Measurements from ENCODE around the gene LY86. TPM values are rescaled to one million over a fixed set of nuclear protein-coding genes. Genes with fewer than 3 reads are reported as not detected.
A peak's percentile ranks its signal among the peaks of the same experiment; 100 is the strongest.

LY86 gene
- total RNA-seq, 1 donor from 2014 or later: not detected

DNA sequence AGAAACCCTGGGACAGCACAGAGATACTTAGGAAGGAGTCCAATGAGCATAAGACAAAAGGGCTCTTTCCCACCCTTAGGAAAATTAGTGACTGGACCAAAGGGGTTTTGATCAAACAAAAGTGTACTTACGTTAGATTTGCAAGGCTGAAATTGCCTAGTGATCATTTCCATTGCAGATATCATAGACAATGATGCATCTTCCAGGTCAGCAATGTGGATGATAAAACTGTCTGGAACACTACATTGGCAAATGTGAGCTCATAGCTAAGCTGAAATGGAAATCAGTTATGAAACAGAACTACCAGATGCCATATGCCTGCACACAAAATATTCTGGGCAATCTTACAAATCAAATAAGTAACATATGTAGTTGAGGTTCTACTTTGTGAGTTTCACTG, 34.0 kb downstream of the LY86 start:
- DNase-seq (ENCODE audit: low read depth in 2 of 2): no peak

- DNase-seq (ENCODE audit: low read depth in 2 of 2): no peak
These were observed 35.0 kb downstream of the LY86 start for GRCh38 chr6:6623553-6623952.

GRCh38 chr6:6624269-6624990, 35.9 kb downstream of the LY86 start:
- DNase-seq (ENCODE audit: low read depth in 2 of 2): no peak

DNA sequence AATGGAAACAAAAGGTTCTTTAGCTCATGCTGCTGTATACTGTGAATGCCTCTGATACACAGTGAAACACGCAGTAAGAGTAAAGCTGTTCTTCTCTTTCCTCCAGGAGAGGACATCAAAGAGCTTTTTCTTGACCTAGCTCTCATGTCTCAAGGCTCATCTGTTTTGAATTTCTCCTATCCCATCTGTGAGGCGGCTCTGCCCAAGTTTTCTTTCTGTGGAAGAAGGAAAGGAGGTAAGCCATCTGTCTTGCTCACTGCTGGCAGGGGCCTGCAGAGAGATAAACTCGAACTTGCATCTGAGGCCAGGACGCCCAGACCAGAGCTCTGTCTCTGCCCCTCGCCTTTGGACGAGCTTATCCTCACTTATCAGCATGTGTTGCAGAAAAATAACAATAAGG, 37.7 kb downstream of the LY86 start:
- no peak for DNase-seq (ENCODE audit: low read depth in 2 of 2)

DNA sequence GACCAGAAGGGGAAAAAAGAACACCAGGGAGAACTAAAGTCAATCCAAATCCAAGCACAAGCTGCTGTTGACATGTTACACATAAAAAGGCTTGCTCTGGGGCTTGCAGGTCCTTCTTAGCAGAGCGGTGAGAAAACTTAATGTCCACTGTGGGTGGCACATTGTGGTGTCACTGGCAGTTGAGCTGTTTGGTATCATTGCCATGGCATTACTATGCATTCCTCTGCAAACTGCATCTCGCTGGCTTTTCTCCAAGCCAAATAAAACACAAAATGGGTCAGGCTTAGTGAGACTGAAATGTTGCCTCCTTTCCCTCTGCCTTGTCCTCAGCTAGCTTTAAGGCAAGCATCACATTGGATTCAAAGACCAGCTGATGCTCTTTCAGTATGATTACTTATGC, 40.9 kb downstream of the LY86 start:
- peak in 1 of 2 donors; percentile 2 for DNase-seq (ENCODE audit: low read depth in 2 of 2)

DNA sequence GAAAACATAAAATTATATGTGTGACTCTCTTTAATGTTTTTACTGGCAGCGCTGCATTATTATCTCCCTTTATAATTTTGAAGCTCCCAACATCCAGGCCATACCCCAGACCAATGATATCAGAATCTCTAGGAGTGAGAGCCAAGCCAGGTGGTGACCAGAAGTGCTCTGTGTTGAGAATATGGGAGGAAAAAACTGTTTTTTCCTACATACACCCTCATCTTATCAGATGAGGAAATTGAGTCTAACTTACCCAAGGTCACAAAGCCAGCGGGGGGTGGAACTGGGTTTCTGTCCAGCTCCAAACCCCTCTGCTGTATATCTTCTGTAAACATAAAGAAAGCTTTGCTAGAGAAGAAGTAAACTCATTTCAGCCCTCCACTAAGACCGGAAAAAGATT, 42.5 kb downstream of the LY86 start:
- no peak for DNase-seq (ENCODE audit: low read depth in 2 of 2)

- no peak for DNase-seq (ENCODE audit: low read depth in 2 of 2)
These were observed 43.2 kb downstream of the LY86 start for GRCh38 chr6:6631534-6632276.

DNA sequence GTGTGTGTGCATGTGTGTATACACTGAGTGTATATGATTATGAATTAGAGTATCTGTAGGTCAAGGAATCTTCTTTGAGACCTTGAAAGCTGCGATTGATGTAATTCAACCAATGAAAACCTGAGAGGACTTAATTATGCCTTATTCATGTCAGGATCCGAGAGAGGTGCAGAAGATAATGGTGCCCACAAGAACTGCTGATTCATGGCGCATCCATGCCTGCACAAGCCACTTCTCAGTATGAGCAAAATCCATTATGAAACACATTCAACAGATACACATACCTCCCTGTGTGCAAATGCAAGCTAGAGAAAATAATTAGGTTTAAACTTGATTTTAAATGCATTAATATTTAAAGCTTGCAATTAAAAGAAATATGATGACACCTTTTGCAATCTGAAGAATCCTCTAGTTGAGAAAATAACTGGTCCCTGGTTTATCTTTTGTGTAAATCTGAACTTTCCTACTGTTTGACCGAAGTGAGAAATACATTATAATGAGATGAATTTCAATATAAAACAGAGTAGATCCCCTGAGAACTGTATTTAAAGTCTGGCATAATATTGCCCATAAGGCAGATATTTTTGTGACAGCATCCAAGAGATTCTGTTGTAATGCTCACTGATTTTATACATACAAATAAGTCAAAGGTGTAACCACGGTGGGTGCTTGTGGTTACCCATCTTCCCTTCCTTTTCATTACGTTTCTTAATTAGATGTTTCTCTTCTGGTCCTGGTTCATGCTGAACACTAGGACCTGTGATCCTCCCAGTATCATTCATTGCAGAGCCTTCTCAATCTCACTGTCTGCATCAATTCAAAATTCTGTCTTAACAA, 45.6 kb downstream of the LY86 start:
- DNase-seq (ENCODE audit: low read depth in 2 of 2): no peak

DNA sequence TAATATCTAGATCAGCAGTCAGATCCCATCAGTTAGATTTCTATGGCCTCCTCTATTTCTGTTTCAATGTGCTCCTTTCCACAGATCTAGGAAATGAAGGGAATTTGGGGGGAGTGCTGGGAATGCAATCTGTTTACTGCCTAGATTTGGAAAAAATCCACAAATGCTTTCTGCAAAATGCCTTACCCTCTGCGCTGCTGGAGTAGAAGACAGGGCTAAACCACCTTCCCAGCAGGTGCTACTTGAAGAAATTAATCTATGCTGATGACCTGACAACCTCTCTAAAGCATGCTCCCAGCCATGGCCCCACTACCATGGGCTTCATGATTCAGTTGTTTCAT, 46.2 kb downstream of the LY86 start:
- no peak for DNase-seq (ENCODE audit: low read depth in 2 of 2)

DNA sequence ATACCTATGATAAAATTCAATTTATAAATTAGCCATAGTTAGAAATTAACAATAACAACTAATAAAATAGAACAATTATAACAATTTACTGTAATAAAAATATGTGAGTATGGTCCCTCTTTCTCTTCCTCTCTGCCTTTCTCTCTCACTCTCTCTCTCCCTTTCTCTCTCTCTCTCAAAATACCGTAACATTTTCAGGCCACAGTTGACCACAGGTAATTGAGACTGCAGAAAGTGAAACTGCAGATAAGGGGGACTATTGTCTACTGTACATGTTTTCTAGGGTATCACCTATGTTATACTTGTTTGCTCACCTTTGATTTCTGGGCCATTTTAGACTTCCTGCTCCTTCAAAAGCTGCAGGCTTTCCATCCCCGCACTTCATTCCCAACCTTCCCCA, 46.8 kb downstream of the LY86 start:
- no peak for DNase-seq (ENCODE audit: low read depth in 2 of 2)

GRCh38 chr6:6635869-6636268, 47.3 kb downstream of the LY86 start:
- DNase-seq (ENCODE audit: low read depth in 2 of 2): no peak

DNA sequence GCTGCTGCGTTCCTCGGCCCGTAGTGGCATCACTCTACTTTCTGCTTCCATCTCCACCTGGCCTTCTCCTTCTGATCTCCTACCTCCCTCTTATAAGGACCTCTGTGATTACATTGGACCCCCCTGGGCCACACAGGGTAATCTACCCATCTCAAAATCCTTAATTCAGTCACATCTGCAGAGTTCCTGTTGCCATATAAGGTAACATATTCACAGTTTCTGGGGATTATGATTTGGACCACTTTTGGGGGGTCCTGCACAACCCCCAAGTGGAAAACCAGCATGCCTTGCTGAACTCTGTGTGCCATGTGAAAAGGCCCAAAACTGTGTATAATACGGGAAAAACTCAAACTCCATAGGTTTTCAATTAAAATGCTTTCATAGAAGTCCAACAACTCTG, 51.1 kb downstream of the LY86 start:
- DNase-seq (ENCODE audit: low read depth in 2 of 2): no peak

GRCh38 chr6:6640926-6641325, 52.4 kb downstream of the LY86 start:
- no peak for DNase-seq (ENCODE audit: low read depth in 2 of 2)

- DNase-seq (ENCODE audit: low read depth in 2 of 2): no peak
These were observed 54.9 kb downstream of the LY86 start for GRCh38 chr6:6643398-6643797.

GRCh38 chr6:6645261-6645917, 56.9 kb downstream of the LY86 start:
- DNase-seq (ENCODE audit: low read depth in 2 of 2): no peak

DNA sequence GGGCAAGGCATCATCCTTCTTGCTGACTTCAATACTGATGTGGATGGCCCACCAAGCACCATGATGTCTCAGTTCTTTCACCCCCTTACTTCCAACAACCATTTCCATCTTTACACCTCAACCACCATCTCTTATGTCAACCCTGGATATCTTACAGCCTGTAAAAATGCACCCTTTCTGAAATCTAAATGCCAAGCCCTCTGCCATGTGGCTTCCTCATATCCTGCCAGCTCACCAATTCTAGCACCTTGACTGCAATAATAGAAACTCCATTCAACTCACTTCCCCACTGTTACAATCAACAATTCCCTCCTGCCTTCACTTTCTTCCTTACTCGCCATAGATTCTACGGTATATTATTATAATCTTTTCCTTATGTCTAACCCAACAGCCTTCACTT, 57.9 kb downstream of the LY86 start:
- no peak for DNase-seq (ENCODE audit: low read depth in 2 of 2)

DNA sequence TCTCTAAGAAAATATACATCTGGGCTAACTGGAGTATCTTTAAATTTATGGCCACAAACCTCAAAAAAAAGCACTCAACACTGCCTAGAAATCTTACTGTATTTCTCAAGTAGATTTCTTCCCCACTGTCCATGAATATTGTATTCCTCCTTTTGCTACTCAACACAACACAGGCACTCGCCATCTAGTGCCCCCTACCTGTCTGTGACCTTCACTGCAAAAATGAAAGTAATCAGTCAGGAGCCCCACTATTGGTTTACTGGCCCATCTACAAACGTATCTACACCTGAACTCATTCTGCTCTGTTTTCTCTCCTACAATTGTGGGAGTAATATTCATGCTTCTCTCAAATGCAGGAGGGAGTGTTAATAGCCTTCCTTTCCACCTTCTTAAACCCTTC, 58.3 kb downstream of the LY86 start:
- DNase-seq (ENCODE audit: low read depth in 2 of 2): no peak

DNA sequence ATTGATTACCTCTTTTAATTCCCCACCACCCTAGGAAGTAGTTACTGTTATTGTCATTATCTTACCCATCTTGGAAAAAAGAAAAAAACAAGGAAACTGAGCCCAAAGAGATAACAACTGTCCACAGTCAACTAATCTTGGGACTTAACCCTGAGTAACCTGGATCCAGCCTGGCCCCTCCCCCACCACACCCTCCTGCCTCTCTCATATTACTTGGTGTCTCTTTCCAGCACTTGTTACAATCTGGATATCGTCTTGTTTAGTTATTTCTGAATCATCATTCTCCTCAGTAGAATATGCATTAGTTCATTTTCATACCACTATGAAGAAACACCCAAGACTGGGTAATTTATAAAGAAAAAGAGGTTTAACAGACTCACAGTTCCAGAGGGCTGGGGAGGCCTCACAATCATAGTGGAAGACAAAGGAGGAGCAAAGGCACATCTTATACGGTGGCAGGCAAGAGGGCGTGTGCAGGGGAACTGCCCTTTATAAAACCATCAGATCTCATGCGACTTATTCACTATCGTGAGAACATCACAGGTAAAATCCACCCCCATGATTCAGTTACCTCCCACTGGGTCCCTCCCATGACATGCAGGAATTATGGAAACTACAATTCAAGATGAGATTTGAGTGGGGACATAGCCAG, 60.3 kb downstream of the LY86 start:
- DNase-seq (ENCODE audit: low read depth in 2 of 2): no peak

DNA sequence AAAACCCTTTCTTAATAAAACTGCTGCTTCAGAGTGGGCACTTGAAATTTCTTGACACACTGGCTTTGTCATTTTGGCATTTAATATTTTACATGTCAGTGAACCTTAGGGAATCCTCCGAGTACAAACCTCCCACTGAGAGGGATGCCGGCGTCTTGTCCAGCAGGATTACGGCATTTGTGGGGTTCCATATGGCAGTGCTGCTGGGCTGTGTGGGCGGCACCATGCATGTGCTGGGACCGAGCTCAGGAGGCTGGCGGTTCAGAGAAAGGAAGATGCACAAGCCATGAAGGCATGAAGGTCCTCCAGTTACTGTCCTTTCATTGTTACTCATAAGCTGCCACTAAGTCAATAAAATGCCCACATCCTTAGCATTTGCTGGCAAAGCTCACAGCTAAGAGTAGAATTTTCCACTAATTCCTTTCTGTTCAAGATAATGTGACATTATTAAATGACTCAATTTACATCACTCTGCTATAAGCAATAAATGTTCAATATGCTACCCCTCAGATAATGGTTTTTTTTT, 61.4 kb downstream of the LY86 start:
- DNase-seq (ENCODE audit: low read depth in 2 of 2): no peak

DNA sequence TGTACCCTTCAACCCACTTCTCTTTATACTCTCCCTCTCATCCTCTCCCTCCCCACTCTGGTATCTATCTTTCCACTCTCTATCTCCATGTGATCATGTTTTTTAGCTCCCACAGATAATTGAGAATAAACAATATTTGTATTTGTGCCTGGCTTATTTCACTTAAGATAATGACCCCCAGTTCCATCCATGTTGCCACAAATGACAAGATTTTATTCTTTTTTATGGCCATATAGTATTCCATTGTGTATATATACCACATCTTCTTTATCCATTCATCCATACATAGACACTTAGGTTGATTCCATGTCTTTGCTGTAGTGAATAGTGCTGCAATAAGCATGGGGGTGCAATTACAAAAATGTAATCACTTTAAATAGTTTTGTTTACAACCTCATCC, 62.3 kb downstream of the LY86 start:
- DNase-seq (ENCODE audit: low read depth in 2 of 2): no peak

DNA sequence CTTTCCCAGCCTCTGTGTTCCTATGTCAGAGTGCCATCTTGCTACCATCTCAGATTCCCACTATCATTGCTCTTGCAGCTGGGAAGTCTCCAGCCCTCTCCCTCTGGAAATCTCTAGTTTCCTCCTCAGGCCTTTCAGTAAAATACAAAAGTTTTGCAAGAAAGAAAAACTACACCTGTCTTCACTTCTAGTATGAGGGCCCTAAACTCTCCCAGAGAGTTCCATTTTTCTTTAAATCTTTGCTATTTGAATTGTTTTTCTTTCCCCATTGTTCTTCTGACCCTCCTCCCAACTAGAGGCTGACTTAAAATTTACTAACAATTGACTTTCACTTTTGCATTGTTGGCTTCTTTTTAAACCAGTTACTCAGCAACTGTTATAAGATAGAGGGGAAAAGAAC, 62.8 kb downstream of the LY86 start:
- DNase-seq (ENCODE audit: low read depth in 2 of 2): no peak
